WERI-Rb-1 (cell line): Measurements from ENCODE around the gene PTPRD.

Experiments
- DNase-seq: peaks from one replicate; pipeline ENCODE4 v3.0.0-alpha.2; 2020
- H3K27ac ChIP-seq: fragments of 250-450 bp; sonication (Bioruptor Pico); 2 replicates; pipeline ENCODE4 v1.5.1; 2020; ENCODE audit warnings: mild to moderate bottlenecking, moderate library complexity
- H3K27me3 ChIP-seq: fragments of 250-450 bp; sonication (Bioruptor Pico); 2 replicates; pipeline ENCODE4 v1.5.1; 2021; ENCODE audit warnings: mild to moderate bottlenecking, low read depth, moderate library complexity; ENCODE audit not compliant: insufficient read depth, severe bottlenecking
- H3K36me3 ChIP-seq: fragments of 250-450 bp; sonication (Bioruptor Pico); 2 replicates; pipeline ENCODE4 v1.5.1; 2020; ENCODE audit warnings: mild to moderate bottlenecking, moderate library complexity
- H3K4me3 ChIP-seq: 2 replicates; pipeline ENCODE4 v1.5.1; 2011; ENCODE audit warnings: low read depth, mild to moderate bottlenecking, control low read depth, low read length
- H3K9me3 ChIP-seq: fragments of 250-450 bp; sonication (Bioruptor Pico); 2 replicates; pipeline ENCODE4 v1.5.1; 2021; ENCODE audit warnings: mild to moderate bottlenecking, moderate library complexity; ENCODE audit not compliant: severe bottlenecking
- CTCF ChIP-seq: IDR thresholded peaks from 2 replicates; pipeline ENCODE4 v1.5.1; 2011; ENCODE audit warnings: low read depth, mild to moderate bottlenecking, control low read depth, inconsistent platforms, low read length

PTPRD gene

GRCh38 chr9:8391566-8391965 lies 2221.2 kb downstream of the PTPRD start:
- Histone ChIP-seq H3K9me3 (no peaks in the 10 kb centered on the region), H3K27me3 (no peaks in the 10 kb centered on the region), H3K27ac (no peak overlapping the region), H3K36me3 (no peaks in the 10 kb centered on the region), H3K4me3 (no peak overlapping the region)
- TF ChIP-seq CTCF, result no peak
- DNase-seq, result no peak

- no peak overlapping the region for H3K27ac ChIP-seq
- TF ChIP-seq CTCF, result no peak
- H3K36me3 ChIP-seq, result no peaks in the 10 kb centered on the region
- H3K4me3 ChIP-seq, result no peak overlapping the region
- no peaks in the 10 kb centered on the region for H3K9me3 ChIP-seq
- no peaks in the 10 kb centered on the region for H3K27me3 ChIP-seq
- DNase-seq, result no peak
Observed at GRCh38 chr9:8391132-8391531, 2221.7 kb downstream of the PTPRD start.

GRCh38 chr9:8390571-8390970 lies 2222.2 kb downstream of the PTPRD start:
- Histone ChIP-seq H3K27me3 (no peaks in the 10 kb centered on the region), H3K27ac (no peak overlapping the region), H3K4me3 (no peak overlapping the region), H3K36me3 (no peaks in the 10 kb centered on the region), H3K9me3 (no peaks in the 10 kb centered on the region)
- no peak for TF ChIP-seq CTCF
- no peak for DNase-seq

- Histone ChIP-seq H3K27me3 (no peaks in the 10 kb centered on the region), H3K36me3 (no peaks in the 10 kb centered on the region), H3K9me3 (no peaks in the 10 kb centered on the region), H3K4me3 (no peak overlapping the region), H3K27ac (no peak overlapping the region)
- TF ChIP-seq CTCF, result no peak
- DNase-seq, result no peak
Observed at GRCh38 chr9:8389531-8389930, 2223.3 kb downstream of the PTPRD start.

GRCh38 chr9:8388132-8388531 lies 2224.7 kb downstream of the PTPRD start:
- H3K36me3 ChIP-seq, result no peaks in the 10 kb centered on the region
- TF ChIP-seq CTCF, result no peak
- no peak for DNase-seq
- H3K27me3 ChIP-seq, result no peaks in the 10 kb centered on the region
- no peak overlapping the region for H3K27ac ChIP-seq
- no peaks in the 10 kb centered on the region for H3K9me3 ChIP-seq
- no peak overlapping the region for H3K4me3 ChIP-seq

- Histone ChIP-seq H3K27me3 (no peaks in the 10 kb centered on the region), H3K36me3 (no peaks in the 10 kb centered on the region), H3K9me3 (no peaks in the 10 kb centered on the region), H3K4me3 (no peak overlapping the region), H3K27ac (no peak overlapping the region)
- DNase-seq, result no peak
- no peak for TF ChIP-seq CTCF
Observed at GRCh38 chr9:8384091-8384490, 2228.7 kb downstream of the PTPRD start.
